ENCODE results near the gene ZNF860. TPM values are rescaled to one million over a fixed set of nuclear protein-coding genes. Genes with fewer than 3 reads are reported as not detected.

ZNF860 gene
- total RNA-seq, 1 donor from 2014 or later: 1.2 TPM

GRCh38 chr3:31997500-31997899, 15.9 kb downstream of the ZNF860 start:
- Mint-ChIP-seq H3K27me3 (ENCODE audit: low read depth) (no peaks in the 10 kb centered on the region), H3K4me3 (no peak overlapping the region), H3K4me1 (no peaks in the 10 kb centered on the region), H3K27ac (no peak overlapping the region), H3K9me3 (peaks cover 11% of the 10 kb centered on the region), H3K36me3 (peaks cover 6% of the 10 kb centered on the region)
- no peak for DNase-seq (ENCODE audit: low spot score in 2 of 2, unreplicated experiment in 2 of 2)
- TF ChIP-seq, protein P1, sequence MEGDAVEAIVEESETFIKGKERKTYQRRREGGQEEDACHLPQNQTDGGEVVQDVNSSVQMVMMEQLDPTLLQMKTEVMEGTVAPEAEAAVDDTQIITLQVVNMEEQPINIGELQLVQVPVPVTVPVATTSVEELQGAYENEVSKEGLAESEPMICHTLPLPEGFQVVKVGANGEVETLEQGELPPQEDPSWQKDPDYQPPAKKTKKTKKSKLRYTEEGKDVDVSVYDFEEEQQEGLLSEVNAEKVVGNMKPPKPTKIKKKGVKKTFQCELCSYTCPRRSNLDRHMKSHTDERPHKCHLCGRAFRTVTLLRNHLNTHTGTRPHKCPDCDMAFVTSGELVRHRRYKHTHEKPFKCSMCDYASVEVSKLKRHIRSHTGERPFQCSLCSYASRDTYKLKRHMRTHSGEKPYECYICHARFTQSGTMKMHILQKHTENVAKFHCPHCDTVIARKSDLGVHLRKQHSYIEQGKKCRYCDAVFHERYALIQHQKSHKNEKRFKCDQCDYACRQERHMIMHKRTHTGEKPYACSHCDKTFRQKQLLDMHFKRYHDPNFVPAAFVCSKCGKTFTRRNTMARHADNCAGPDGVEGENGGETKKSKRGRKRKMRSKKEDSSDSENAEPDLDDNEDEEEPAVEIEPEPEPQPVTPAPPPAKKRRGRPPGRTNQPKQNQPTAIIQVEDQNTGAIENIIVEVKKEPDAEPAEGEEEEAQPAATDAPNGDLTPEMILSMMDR (IDR thresholded peaks at IDR 0.05; ENCODE audit: unreplicated experiment): no peak

- TF ChIP-seq, protein P1 (IDR thresholded peaks at IDR 0.05; ENCODE audit: unreplicated experiment): no peak
- H3K4me3 Mint-ChIP-seq: no peak overlapping the region
- no peaks in the 10 kb centered on the region for H3K36me3 Mint-ChIP-seq
- H3K27ac Mint-ChIP-seq: no peak overlapping the region
- no peak for DNase-seq (ENCODE audit: low spot score in 2 of 2, unreplicated experiment in 2 of 2)
- H3K27me3 Mint-ChIP-seq (ENCODE audit: low read depth): no peaks in the 10 kb centered on the region
- peaks cover 16% of the 10 kb centered on the region for H3K4me1 Mint-ChIP-seq
- H3K9me3 Mint-ChIP-seq: peaks cover 1% of the 10 kb centered on the region
Observed at GRCh38 chr3:31999907-32000439, 18.4 kb downstream of the ZNF860 start.

DNA sequence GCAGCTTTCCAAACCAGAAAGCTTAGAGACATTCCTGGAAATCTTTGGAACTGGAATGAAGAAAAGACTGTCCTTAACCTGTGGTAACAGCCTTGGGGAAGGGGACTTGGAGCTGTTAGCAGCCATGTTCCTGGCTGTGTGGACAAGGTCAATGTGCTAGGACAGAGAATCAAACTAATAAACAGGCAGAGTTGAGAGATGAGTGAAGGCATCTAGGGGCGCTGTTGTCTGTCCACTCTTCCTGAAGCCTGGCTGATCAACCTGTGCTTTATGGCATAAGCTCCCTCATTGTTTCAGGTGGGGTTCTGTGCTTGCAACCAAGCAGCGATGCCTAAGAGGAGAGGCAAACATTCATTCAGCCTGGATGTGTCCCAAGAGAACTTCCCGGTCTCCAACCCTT, 19.3 kb downstream of the ZNF860 start:
- H3K36me3 Mint-ChIP-seq: no peaks in the 10 kb centered on the region
- TF ChIP-seq, protein P1 (IDR thresholded peaks at IDR 0.05; ENCODE audit: unreplicated experiment): no peak
- no peaks in the 10 kb centered on the region for H3K27me3 Mint-ChIP-seq (ENCODE audit: low read depth)
- peaks cover 19% of the 10 kb centered on the region for H3K4me1 Mint-ChIP-seq
- no peak overlapping the region for H3K27ac Mint-ChIP-seq
- H3K9me3 Mint-ChIP-seq: no peaks in the 10 kb centered on the region
- H3K4me3 Mint-ChIP-seq: no peak overlapping the region
- DNase-seq (ENCODE audit: low spot score in 2 of 2, unreplicated experiment in 2 of 2): no peak

DNA sequence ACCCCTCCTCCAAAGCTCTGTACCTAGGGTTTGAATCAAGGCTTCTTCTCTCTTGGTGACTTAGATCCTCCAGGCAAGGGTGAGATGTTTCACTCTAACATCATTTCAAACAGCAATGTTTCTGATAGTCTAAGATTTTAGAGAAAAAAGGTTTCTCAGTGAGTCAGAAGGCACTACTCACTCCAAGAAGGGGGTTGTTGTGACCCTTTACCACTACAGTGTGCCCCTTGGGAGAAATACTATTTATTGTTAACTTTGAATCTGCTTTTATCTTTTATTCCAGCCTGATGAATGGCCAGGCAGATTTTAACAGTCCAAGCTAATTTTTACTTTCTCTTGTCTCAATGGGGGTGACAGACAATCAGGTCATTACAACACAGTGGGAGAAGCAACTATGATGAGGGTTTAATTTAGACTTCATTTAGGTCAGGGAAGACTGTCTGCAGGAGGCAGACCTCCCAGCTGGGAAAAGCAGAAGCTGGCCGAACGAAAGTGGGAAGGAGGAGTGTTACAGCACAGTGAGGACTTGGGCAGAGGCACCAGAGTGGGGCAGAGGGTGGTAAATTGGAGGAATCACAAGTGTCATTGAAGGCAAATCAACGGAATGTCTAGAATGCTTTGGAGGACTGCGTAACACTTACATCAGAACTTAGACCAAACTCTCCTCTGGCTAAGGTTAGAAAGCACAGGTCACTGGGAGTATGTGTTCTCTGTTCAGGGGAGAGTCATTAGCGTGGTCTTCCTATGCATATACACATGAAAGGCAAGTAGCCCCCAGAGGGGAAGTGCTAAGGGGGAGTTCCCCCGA, 21.2 kb downstream of the ZNF860 start:
- H3K4me1 Mint-ChIP-seq: peaks cover 19% of the 10 kb centered on the region
- no peaks in the 10 kb centered on the region for H3K9me3 Mint-ChIP-seq
- no peaks in the 10 kb centered on the region for H3K27me3 Mint-ChIP-seq (ENCODE audit: low read depth)
- DNase-seq (ENCODE audit: low spot score in 2 of 2, unreplicated experiment in 2 of 2): no peak
- no peaks in the 10 kb centered on the region for H3K36me3 Mint-ChIP-seq
- H3K4me3 Mint-ChIP-seq: no peak overlapping the region
- H3K27ac Mint-ChIP-seq: no peak overlapping the region
- TF ChIP-seq, protein P1 (IDR thresholded peaks at IDR 0.05; ENCODE audit: unreplicated experiment): no peak

- Mint-ChIP-seq H3K4me1 (peaks cover 19% of the 10 kb centered on the region), H3K9me3 (no peaks in the 10 kb centered on the region), H3K36me3 (no peaks in the 10 kb centered on the region), H3K27me3 (ENCODE audit: low read depth) (no peaks in the 10 kb centered on the region), H3K4me3 (no peak overlapping the region), H3K27ac (no peak overlapping the region)
- DNase-seq (ENCODE audit: low spot score in 2 of 2, unreplicated experiment in 2 of 2): no peak
- TF ChIP-seq, protein P1 (IDR thresholded peaks at IDR 0.05; ENCODE audit: unreplicated experiment): no peak
Observed at GRCh38 chr3:32003380-32003779, 21.8 kb downstream of the ZNF860 start.
